Activated CD4-positive, alpha-beta T cell treated with anti-CD3 and anti-CD28 coated beads, Interleukin-2, amount 10 ng/mL, durations not matched to agents 24 days and 14 days (primary cell): ENCODE data around the gene OSBPL9. TPM values are rescaled to one million over a fixed set of nuclear protein-coding genes. Genes with fewer than 3 reads are reported as not detected.

Experiments used
- DNase-seq: peaks from one replicate; pipeline ENCODE4 v3.0.0; 2022
- H3K27ac Mint-ChIP-seq: one replicate; pipeline ENCODE4 v1.8.0; 2022; ENCODE audit warnings: mild to moderate bottlenecking, mixed read lengths
- H3K27me3 Mint-ChIP-seq: one replicate; pipeline ENCODE4 v1.8.0; 2022; ENCODE audit warnings: mixed read lengths
- H3K36me3 Mint-ChIP-seq: one replicate; pipeline ENCODE4 v1.8.0; 2022; ENCODE audit warnings: low read depth, mild to moderate bottlenecking, mixed read lengths
- H3K4me1 Mint-ChIP-seq: one replicate; pipeline ENCODE4 v1.8.0; 2021; ENCODE audit warnings: mixed read lengths
- H3K4me3 Mint-ChIP-seq: one replicate; pipeline ENCODE4 v1.8.0; 2022; ENCODE audit warnings: mild to moderate bottlenecking, moderate library complexity, mixed read lengths
- H3K9me3 Mint-ChIP-seq: one replicate; pipeline ENCODE4 v1.8.0; 2021; ENCODE audit warnings: mixed read lengths
- intact Hi-C: fragments of 100-400 bp; cut with micrococcal nuclease; formaldehyde crosslinking; loops from one replicate; pipeline ENCODE4 v1.15.1; 2023
- total RNA-seq: library from RNA; stranded (reverse); gene quantifications from 2 replicates; pipeline ENCODE4 v1.2.3, GENCODE V29; 2022

The OSBPL9 gene
- total RNA-seq, 1 donor from 2014 or later, result 47.4 TPM

DNA sequence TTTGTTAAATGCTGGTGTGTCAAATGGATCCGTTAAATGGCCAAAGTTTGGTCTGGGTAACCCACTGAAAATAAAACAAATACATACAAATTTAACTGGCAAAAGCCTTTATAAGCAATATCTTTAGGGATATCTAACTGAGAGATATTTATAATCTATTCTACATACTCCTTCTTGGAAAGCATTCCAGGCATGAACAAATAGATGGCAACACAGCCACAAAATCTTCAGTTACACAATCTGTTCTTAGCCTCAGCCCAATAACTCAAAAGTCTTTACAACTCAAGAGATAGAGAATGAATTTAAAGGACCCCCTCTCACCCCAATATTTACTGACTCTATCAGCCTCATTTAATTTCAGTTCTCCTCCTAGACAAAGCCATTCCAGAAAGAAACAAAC is 202.9 kb downstream of the OSBPL9 start:
- H3K27me3 Mint-ChIP-seq, result no peaks in the 10 kb centered on the region
- H3K9me3 Mint-ChIP-seq, result no peaks in the 10 kb centered on the region
- H3K36me3 Mint-ChIP-seq, result peaks cover 32% of the 10 kb centered on the region
- intact Hi-C loops, result no loop called here
- H3K4me3 Mint-ChIP-seq, result no peak overlapping the region
- no peak overlapping the region for H3K27ac Mint-ChIP-seq
- peaks cover 4% of the 10 kb centered on the region for H3K4me1 Mint-ChIP-seq
- no peak for DNase-seq

DNA sequence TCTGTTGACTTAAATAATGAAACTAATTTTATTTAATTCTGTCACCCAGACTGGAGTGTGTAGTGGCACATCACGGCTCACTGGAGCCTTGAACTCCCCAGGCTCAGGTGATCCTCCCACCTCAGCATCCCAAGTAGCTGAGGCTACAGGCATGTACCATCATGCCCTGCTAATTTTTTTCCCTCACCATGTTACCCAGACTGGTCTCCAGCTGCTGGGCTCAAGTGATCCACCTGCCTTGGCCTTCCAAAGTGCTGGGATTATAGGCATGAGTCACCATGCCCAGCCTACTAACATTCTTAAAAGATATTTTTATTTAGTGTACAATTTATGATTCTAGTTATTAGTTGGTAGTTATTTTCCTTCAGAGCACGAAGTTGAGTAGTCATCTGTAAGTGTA is 212.2 kb downstream of the OSBPL9 start:
- DNase-seq, result no peak
- Mint-ChIP-seq H3K27ac (no peak overlapping the region), H3K9me3 (no peaks in the 10 kb centered on the region), H3K36me3 (peaks cover 18% of the 10 kb centered on the region), H3K4me3 (no peak overlapping the region), H3K4me1 (peaks cover 1% of the 10 kb centered on the region), H3K27me3 (no peaks in the 10 kb centered on the region)
- intact Hi-C loops, result no loop called here

DNA sequence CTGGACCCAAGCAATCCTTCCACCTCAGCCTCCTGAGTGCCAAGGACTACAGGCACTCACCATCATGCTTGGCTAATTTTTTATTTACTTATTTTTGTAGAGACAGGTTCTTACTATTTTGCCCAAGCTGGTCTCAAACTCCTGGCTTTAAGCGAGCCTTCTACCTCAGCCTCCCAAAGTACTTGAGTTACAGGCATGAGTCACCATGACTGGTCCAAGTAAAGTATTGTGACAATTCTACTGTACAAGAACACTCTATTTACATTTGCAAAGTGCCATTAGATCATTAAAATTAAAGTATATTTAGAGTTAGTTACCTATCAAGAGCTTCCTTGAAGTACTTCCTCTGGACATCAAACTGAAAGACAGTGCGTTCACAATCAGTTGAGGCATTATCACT is 216.8 kb downstream of the OSBPL9 start:
- intact Hi-C loops, result no loop called here
- H3K4me3 Mint-ChIP-seq, result no peak overlapping the region
- DNase-seq, result no peak
- H3K27me3 Mint-ChIP-seq, result no peaks in the 10 kb centered on the region
- peaks cover 35% of the 10 kb centered on the region for H3K36me3 Mint-ChIP-seq
- H3K4me1 Mint-ChIP-seq, result peaks cover 4% of the 10 kb centered on the region
- no peaks in the 10 kb centered on the region for H3K9me3 Mint-ChIP-seq
- no peak overlapping the region for H3K27ac Mint-ChIP-seq

DNA sequence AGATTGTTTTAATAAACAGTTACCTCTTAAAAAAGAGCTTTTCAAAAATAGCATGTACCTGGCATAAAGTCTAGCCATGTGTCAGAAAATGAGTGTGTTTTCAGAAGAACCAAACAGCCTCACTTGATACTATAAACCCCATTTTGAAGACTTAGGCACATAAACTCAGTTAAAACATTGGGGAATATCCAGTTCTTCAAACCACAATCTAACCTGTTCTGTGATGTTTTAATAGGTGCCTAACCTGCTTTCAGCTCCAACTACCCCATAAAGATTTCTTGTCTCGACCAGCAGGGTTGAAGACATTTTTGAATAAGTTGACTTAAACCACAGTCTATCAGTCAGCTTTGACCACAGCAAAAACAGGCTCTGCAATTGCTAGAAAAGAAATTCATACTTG is 220.4 kb downstream of the OSBPL9 start:
- Mint-ChIP-seq H3K4me3 (no peak overlapping the region), H3K9me3 (no peaks in the 10 kb centered on the region), H3K27ac (no peak overlapping the region), H3K4me1 (peaks cover 12% of the 10 kb centered on the region), H3K36me3 (peaks cover 36% of the 10 kb centered on the region), H3K27me3 (no peaks in the 10 kb centered on the region)
- no peak for DNase-seq
- intact Hi-C loops, result no loop called here

Other genes starting within 250 kb of the OSBPL9 start
- gene EPS15, start 97.8 kb upstream of the OSBPL9 start, total RNA-seq, result 55.0 and 62.6 TPM in 2 replicates